Right kidney (tissue), 1 donor: Measurements from ENCODE around the gene NELL1.
"Not testable (repeated sequence)": the region's sequence is repeated elsewhere in the genome, so short reads cannot be mapped to it uniquely, and the experiment has no call there.

Experiments used
- DNase-seq: peaks from one replicate; pipeline ENCODE4 v3.0.0-alpha.2; 2016

The NELL1 gene

DNA sequence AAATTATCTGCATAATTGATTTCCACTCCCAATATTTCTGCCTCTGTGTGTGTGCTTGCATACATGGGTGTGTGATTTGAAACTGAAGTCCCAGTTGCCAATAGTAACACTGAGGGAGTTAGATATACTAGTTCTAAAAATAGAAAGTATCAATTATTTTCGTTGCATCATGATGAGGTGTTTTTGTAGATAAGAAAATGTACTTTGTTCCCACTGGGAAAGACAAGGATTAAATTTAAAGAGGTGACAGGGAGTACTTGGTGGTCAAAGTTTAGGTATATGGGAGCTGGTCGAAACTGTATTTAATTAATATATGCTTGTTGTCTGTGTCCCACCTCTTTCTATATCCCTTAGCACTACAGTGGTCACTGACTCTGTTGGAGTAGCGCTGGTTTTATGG, 444.5 kb downstream of the NELL1 start:
- DNase-seq: no peak

DNA sequence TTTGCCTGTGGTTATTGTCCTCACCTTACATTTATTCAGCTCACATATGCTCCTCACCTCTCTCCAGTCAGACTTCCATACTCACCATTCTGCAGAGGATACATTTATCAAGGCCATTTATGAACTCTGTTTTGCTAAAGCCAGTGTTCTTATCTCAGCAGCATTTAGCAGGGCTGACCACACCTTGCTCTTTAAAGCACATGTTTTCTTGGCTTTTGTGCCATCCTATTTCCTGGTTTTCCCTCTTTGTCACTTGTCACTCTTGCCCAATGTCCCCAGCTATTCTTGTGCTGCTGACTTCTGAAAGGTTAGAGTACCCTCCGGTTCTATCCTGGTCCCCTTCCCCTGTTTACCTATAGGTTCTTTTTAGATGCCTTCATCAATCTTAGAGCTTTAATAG, 446.6 kb downstream of the NELL1 start:
- DNase-seq: no peak

DNA sequence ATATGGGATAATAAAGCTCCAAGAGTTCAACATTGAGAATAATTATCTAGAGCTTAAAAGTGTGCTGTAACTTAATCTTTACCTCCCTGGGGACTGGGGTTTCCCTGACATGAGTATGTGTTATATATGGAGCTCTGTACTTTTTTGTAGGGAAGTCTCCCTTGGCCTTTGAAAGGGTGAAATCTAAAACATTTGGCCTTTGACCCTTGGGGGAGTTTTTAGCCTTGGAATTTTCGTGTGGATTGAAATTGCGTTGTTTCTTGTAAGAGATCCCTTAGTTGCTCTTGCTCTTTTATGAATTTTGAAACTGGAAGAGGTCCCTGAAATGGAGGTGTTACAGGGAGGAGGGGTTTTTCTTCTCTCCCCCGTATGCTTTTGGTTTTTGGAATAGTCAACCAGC, 450.0 kb downstream of the NELL1 start:
- DNase-seq: no peak

DNA sequence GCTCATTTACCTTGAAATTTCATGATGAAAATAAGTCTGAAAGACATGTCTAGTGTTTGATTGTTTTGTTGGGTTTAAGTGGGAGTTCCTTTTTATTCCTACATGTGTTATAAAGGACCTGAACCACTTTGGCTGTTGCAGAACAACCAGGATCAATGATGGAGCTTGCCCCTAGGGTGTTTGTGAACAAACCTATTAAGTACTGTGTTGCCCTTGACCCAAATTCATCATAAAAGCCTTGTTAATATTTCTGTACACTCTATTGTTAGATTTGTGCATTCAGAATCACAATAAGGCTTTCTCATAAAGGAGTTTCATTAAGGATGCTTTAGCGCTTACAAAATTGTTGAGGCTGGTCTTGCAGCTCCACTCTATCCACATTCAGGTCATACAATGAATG, 452.6 kb downstream of the NELL1 start:
- no peak for DNase-seq

DNA sequence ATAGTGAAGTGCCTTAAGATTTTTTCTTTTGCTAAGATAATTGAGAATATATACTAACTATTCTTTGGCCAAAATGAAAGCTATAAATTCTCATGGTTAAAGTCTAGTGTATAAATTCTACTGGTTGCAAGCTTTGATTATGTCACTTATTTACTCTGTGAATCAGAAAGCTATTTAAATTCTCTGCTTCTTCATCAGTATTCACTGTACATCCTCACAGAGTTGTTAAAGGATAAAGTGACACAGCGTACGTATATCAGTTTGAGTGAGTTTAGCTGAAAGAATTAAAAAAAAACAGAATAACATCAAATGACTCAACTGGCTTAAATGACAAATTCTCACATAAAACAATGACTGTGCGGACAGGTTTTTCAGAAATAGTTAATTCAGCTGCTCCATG, 453.1 kb downstream of the NELL1 start:
- DNase-seq: no peak

DNA sequence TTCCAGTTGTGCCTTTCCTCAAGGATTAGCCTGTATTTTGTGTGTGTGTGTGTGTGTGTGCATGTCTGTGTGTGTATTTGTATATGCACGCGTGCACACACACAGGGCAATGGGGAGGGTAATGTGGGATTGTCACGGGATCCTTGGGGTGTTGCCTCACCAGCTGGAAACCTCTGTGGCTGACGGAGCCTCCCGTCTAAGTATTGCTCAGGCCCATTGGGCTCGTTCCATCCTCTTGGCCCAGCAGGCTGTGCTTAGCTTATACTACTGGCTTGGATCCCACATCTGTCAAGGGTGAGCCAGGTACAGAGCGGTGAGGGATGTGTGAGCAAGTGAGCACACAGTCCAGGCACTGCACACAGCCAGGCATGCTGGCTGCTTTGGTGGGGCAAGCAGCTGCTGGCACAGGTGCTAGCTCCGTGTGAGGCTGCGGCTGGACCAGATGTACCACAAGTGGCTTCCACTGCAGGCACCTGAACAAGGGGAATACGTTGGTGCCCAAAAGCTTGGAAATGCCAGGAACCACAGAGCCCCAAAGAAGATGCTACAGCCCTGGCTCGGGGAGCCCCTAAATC, 462.8 kb downstream of the NELL1 start:
- no peak for DNase-seq

DNA sequence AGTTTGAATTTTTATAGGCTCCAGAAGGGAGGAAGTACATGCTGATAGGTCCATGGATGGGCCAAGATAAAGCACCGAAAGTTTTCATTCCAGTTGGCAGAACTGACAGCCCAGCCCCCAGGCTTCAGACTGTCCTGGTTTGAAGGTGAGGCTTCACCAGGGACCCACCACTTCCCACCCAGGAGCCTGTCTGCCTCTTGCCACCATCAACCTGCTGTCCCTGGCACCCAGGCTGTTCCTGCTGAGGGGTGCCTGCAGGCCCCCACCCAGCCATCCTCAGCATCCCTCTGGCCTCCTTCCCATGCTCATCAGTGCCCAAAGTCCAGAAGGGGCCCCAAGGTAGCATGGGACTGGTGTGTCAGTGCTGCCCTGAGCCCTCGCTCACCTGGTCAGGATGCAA, 463.9 kb downstream of the NELL1 start:
- no peak for DNase-seq

DNA sequence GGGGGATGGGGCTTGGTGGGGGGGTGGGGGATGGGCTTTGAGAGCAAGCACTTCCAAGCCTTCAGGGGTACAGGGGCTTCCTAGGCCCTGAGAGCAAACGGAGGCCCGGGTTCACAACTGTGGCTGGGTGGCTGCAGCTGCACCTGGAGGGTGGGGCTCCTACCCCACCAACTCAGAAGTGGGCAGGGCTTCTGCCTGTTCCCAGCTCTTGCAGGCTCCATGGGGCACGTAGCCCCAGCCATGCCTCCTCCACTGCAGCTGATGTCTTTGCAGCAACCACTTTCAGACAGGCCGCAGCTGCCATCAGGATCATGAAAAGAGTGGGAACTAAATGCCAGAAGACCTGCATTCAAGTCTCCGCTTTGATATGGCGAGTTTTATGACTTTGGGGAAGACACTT, 464.3 kb downstream of the NELL1 start:
- DNase-seq: no peak

DNA sequence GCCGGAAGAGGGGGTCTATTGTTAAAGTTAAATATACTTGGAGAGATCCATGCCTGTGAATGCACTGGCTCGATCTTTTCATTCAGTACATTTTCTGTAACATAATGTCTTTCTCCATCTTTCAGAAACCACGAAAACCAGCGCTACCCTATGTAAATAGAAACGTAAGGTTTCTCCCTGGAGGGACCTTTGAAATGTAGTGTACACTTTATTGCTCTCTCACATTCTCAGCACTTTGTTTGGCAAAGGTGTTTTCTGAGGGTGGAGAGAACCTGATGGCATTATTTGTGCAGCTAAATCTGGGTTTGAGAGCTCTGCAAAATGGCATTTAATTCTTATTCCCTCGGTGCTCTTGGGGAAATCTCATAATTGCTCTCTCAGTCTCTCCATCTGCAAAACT, 468.4 kb downstream of the NELL1 start:
- no peak for DNase-seq

DNA sequence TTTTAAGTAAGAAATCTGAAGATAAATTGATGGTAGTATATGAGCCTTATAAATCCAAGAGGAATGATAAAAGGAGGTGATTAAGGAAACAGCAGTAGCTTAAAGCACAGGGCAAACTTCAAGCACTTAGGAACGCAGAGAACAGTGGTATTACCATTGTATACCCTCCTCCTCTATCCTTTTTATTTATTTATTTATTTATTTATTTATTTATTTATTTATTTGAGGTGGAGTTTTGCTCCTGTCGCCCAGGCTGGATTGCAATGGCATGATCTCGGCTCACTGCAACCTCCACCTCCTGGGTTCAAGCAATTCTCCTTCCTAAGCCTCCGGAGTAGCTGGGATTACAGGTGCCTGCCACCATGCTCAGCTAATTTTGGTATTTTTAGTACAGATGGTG, 472.2 kb downstream of the NELL1 start:
- DNase-seq: not testable (repeated sequence)

DNA sequence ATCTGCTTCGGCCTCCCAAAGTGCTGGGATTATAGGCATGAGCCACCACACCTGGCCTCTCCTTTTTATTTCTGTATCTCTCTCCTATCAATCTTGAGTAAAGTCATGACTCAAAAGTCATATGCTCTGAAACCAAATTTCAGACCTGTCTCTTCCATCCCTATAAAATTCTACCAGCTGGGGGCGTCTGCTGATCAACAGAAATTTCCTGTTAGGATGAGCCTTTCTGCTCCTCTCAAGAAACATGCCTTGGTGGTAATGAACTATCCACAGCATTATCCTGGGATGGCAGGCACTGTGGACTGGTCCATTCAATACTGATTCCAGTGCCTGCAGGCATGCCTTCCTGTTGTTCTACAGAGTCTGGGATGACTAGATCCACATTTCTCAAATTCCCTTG, 472.6 kb downstream of the NELL1 start:
- DNase-seq: no peak

DNA sequence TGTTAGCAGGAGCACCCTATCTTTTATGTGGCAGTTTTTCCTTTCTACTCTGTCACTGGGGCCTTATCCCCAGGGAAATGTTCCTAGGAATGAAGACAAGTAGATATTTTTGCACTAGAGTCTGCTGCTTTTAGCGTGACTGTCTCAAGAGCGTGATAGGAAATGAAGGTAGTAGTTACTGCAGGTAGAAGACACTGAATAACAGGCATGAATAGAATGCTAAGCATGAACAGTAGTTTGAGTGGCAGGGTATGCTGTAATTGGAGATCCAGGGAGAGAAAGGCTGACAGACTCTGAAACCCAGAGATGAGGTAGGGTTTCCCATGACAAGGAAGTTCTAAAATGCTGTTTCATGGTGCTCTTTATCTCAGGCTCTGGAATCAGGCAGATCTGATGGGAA, 475.1 kb downstream of the NELL1 start:
- DNase-seq: no peak

DNA sequence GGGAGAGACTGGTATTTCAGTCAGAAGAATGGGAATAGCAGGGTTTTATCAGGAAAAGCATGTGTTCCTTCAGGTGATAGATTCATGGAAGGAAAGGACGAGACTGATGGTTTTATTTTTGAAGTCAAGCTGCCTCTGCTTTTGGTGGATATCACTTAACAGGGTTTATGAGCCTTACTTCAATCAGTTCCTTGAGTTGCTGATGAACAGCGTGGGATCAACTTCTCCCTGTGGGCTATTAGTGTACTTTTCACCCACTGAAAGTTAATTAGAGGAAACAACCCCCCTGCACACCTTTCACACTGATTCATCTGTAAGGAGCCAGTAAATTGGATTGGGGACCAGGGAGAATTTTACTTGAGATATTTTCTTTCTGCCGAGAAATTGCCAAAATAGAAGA, 479.0 kb downstream of the NELL1 start:
- DNase-seq: no peak

DNA sequence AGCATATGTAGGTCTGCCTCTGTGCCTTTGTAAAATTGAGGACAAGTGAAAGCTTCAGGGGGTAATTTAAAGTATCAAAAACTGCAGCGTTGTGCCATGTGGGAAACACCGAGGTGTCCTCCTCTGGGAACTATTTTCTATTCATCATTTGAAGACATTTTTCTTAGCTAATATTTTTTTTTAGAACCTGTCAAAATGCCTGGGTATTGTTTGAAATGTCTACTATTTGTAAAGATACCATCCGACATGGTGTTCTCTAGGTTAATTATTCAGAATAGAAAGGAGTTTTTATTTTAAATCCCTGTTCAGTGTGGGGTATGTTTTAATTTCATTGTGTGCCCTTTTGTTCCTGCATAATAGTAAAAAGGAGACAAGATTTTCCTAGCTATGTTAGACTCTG, 490.8 kb downstream of the NELL1 start:
- no peak for DNase-seq

DNA sequence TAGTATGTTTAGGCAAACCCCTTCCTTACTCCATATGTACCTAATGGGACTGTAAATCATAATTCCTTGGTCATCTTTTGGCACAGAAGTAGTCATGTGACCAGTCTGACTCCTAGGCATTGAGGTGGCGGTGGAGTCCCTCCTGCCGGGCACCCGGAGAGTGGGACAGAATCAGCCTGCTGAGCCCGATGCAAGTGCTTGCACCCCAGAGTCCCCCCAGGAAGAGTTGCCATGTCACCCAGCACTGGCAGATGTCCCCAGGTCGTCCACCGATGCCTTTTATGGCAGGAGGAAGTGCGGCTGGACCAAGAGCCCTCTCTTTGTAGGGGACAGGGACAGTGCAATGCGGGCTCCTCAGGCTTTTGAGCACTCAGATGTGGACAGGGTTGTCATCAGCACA, 500.3 kb downstream of the NELL1 start:
- no peak for DNase-seq

DNA sequence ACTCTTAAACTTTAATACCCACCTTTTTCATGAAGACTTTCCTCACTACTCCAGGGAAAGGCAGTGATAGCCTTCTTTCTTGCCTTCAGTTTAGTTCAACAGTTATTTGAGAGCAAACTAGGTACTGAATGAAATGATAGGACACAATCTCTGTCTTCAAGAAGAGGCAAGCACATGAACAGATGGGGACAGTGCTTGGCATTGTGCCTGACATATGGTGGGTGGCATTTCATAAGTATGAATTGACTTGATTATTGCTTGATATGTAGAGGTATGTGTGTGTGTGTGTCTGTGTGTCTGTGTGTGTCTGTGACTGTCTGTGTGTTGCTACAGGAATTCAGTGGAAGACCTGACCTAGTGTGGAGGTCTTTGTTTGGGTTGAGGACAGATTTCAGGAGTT, 504.1 kb downstream of the NELL1 start:
- DNase-seq: no peak

DNA sequence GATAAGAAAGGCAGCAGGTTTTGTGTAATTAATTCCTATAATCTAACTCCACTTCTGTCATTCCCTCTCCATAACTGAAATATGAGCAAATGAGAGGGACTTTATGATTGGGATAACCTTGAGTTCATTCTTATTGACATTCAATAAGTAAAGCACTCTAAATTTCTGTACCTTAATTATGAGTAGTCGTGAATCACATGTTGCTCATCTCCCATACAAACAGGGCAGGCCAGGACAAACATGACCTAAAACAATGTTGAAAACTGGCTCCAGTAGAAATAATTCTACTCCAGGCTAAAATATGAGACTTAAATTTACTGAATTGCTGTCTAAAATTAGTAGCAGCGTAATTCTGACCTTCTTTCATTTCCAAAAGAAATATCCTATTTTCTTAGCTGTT, 505.4 kb downstream of the NELL1 start:
- DNase-seq: no peak

DNA sequence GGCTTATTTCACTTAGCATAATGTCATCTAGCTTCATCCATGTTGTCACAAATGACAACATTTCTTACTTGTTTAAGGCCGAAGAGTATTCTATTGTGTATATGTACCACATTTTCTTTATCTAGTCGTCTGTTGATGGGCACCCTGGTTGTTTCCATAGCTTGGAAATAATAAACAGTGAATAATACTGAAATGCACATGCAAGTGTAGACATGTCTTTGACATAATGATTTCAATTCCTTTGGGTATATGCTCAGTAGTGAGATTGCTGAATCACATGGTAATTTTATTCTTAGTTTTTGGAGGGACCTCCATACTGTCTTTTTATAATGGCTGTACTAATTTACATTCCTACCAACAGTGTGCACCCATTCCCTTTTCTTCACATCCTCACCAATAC, 508.0 kb downstream of the NELL1 start:
- DNase-seq: no peak

DNA sequence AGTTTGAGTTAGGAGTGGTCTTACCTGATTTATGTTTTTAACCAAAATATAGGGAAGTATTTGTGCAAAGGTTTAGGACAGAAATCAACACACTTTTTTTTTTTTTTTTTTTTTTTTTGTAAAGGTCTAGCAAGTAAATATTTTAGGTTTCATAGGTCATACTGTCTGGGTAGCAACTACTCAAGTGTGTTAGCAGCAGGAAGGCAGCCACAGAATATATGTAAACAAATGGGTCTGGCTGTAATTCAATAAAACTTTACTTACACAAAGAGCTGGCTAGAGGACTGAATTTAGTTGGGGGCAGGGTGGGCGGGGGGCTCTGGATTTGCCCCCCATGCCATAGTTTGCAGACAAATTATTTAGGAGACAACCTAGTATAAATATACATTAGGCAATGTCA, 510.4 kb downstream of the NELL1 start:
- DNase-seq: no peak

DNA sequence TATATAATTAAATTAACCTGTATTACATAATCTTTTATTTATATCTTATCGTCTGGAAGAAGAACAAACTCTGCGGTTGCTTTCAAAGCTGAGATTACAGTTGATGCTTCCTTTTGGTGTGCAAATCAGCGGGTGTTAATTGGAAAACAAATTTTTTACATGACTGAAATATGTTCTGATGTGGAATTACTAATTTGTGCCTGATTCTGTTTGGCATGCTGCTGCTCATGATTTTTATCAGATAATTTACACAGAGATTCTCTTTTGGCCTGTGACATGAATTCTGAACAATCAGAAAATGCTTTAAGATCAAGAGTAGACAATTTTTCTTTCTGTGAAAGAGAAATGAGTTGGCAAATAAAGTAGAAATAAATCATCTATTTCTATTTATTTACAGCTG, 510.8 kb downstream of the NELL1 start:
- no peak for DNase-seq

DNA sequence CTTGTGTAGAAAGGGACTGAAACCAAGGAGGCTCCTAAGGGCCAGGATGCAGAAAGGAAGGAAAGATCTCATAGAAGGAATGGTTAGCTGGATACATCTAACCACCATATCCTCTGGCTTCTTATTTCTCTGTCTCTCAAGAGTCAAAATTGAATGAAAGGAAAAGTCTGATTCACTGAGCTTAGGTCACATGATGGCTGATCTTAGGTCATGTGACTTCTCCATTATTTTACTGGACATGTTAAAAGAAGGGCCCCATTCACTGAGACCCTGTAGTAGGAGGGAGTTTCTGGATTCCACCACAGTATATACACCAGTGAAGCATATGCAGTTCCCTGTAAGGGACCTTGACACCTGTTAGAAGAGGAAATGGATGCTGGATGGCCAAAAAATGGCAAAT, 516.6 kb downstream of the NELL1 start:
- DNase-seq: no peak

DNA sequence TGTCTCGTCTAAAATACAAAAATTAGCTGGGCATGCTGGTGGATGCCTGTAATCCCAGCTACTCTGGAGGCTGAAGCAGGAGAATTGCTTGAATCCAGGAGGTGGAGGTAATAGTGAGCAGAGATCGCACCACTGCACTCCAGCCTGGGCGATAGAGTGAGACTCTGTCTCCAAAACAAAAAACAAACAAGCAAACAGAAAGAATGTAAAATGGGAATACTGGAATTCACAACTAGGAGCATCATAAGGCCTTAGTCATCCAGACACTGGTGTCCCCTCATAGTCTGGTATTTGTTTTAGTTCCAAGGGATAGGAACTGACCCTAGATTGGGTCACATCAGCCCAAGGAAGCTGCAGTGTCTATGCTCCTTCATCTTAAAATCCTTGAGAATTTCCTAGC, 520.8 kb downstream of the NELL1 start:
- DNase-seq: no peak

DNA sequence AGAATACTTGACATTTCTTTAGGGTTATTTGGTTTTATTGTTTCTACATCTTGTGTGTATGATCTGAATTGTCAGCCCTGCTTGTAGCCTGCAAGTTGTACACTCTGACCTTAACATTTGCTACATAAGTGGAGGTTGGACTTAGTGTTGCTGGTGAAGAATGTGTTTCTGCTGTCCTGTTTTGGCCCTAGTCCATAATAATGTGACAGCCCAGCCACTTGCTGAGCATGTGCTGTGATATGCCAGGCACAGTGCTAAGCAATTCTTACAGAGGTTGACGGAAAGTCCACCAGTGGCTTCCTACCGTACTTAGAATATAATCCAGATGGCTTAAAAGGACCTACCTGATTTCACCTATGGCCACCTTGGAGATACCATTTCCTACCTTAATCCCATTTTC, 526.6 kb downstream of the NELL1 start:
- DNase-seq: no peak

DNA sequence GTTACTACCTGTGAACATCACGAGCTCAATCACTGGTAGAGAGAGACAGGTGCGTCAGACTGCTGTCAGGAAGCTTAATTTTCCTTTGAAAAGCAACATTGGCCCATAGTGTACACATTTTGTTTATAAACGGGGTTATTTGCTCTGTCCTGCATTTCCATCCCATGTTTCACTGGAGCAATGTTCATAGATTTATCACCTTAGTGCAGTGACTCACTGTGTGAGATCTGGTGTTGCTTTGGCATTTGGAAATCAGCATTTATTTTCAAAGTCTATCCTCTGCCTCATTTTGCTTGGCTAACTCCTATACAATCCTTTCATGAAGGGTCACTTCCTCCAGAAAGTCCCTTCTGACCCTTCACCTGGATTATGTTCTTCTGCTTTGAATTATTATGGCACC, 529.1 kb downstream of the NELL1 start:
- no peak for DNase-seq

DNA sequence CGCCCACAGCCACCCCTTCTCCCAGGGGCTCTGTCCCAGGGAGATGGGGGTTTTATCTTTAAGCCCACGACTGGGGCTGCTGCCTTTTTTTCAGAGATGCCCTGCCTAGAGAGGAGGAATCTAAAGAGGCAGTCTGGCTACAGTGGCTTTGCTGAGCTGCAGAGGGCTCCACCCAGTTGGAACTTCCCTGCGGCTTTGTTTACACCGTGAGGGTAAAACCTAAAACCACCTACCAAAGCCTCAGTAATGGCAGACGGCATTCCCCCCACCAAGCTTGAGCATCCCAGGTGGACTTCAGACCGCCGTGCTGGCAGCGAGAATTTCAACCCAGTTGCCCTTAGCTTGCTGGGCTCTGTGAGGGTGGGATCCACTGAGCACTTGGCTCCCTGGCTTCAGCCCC, 535.8 kb downstream of the NELL1 start:
- no peak for DNase-seq

DNA sequence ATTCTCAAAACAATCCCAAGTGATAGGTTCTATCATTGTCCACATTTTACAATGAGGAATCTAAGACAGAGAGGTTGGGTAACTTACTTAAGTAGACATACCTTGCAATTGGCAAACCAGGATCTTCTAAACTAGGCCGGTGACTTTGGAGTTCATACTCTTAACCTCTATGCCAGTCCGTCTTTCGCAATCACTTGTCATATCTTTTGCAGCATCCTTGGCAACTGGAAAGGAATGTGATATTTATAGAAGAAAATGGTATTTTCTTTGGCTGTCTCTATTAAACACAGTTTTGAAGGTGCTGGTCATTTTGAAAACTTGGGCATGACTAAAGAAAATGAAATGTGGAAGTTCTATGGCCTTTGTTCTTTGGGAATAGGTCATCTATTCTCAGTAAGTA, 556.5 kb downstream of the NELL1 start:
- DNase-seq: no peak
